ENCODE measurements around the gene USP28.
"Not testable (repeated sequence)": the region's sequence is repeated elsewhere in the genome, so short reads cannot be mapped to it uniquely, and the experiment has no call there.

USP28 gene

DNA sequence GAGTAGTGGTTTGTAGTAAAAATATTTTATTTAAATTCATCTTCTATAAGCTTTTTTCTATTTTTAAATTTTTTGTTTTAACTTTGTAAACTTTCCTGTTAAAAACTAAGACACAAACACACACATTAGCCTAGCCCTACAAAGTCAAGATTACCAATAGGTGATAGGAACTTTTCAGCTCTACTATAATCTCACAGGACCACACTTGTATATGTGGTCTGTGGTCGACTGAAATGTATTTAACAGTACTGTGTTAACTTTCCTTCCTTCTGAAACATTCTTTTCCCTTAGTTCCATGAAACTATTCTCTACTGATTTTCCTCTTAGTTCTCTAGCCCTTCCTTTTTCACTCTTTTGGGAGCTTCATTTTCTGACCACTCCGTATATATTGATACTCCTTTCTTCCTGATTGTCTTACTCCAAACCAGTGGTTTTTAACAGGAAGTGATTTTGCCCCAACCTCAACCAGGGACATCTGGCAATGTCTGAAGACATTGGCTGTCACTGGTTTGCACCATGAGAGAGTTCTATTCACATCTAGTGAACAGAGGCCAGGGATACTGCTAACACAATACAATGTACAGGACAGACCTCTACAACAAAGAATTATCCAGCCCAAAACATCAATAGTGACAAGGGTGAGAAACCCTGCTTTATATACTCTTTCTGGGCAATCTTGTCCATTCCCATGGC is 110.7 kb downstream of the USP28 start:
- DNase-seq: no peak

DNA sequence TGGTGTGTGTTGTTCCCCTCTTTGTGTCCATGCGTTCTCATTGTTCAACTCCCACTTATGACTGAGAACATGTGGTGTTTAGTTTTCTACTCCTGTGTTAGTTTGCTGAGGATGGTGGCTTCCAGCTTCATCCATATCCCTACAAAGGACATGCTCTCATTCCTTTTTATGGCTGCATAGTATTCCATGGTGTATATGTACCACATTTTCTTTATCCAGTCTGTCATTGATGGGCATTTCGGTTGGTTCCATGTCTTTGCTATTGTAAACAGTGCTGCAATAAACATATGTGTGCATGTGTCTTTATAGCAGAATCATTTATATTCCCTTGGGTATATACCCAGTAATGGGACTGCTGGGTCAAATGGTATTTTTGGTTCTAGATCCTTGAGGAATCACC is 112.3 kb downstream of the USP28 start:
- not testable (repeated sequence) for DNase-seq

DNA sequence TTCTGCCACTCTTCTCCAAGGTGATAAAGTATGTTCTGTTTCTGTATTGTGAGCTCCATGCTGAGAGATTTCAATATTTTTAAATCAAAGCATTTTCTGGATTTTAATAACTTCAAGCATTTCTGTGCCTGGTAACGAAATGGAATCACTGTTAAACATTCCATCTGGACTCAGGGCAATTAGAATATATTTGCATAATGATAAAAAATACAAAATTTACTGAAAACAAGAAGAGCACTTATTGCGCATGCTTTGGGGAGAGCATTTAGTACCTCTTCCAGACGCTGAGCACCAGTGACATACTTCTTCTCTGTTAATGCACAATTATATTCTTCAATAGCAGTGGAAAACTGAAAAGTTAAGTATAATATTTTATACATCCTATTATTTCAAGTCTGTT is 115.1 kb downstream of the USP28 start:
- no peak for DNase-seq

DNA sequence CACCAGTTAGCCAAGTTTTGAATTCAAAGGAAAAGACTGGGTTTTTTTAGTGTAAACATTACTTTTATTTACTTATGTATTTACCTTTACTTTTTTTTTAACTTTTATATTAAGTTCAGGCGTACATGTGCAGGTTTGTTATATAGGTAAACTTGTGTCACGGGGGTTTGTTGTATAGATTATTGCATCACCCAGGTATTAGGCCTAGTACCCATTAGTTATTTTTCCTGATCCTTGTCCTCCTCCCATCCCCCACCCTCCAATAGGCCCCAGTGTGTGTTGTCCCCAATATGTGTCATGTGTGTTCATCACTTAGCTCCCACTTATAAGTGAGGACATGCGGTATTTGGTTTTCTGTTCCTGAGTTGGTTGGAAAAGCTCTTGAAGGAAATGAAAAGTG is 122.4 kb downstream of the USP28 start:
- no peak for DNase-seq

Data from NCI-H524 treated with DMSO at 0.1 percent for 48 hours (cell line).